ENCODE results near the gene TMEM250.

DNA sequence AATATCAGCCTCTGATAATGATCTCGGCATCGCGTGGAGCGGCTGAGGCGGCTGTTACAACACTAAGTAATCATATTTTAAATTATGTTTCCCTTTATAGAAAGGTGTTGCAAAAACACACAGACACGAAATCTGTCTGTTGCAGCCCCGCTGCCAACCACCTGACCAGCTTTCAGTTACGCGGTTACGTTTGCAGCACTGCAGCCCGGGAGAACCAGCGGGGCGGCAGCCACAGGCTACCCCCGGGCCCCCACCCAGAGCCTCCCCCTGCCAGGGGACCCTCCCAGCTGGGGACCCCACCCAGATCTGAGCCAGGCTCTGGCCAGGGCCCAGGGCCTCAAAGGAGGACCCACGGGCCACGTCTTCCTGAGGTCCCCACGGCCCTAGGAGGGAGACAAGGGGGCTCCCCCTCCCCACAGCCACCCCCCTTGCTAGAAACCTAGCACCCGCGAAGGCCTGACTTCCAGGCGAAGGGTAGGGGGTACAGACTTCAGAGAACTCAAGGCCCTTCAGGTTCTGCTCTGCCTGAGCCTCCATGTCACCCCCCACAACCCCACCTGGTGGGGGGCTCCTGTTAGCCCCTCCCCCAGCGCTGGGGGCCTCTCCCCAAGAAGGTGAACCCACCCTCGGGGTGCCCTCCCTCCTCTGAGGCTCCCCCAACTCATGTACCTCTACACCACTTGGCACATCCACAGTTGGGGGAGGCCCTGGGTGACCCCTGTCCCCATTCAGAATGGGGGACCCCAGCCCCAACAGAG is 29.6 kb downstream of the TMEM250 start:
- TF ChIP-seq CTCF (IDR thresholded peaks at IDR 0.05; ENCODE audit: insufficient read depth, low read depth, low read length) (no peak), EZH2 (IDR thresholded peaks at IDR 0.05; ENCODE audit: insufficient read depth, low read length) (no peak)

Measured in astrocyte (in vitro differentiated cells and primary cell).